Lower leg skin (tissue), 3 donors: ENCODE data around the gene IP6K3.

Experiments used
- CTCF ChIP-seq, 3 donors: fragments of 450-650 bp; IDR thresholded peaks; one replicate each; pipeline ENCODE4 v1.5.1; 2016; ENCODE audit warnings: antibody characterized with exemption in 3 of 3, mild to moderate bottlenecking in 3 of 3, moderate library complexity in 2 of 3
- POLR2A ChIP-seq, 2 donors: fragments of 450-650 bp; IDR thresholded peaks; one replicate each; pipeline ENCODE4 v1.6.1; 2016 to 2017; ENCODE audit warnings: antibody characterized with exemption in 2 of 2, mild to moderate bottlenecking in 1 of 2, moderate library complexity in 1 of 2

GRCh38 chr6:33790910-33791309 lies 44.2 kb upstream of the IP6K3 start:
- no peak for TF ChIP-seq CTCF (IDR thresholded peaks at IDR 0.05)
- TF ChIP-seq POLR2A (IDR thresholded peaks at IDR 0.05), result no peak
